ENCODE data around the gene PRMT6. TPM values are rescaled to one million over a fixed set of nuclear protein-coding genes. Genes with fewer than 3 reads are reported as not detected.

PRMT6 gene
- total RNA-seq, 1 donor from 2014 or later, result 20.4 TPM

GRCh38 chr1:107100331-107100984 lies 44.0 kb downstream of the PRMT6 start:
- H3K4me3 Mint-ChIP-seq (ENCODE audit: low read depth), result no peak overlapping the region
- no peaks in the 10 kb centered on the region for H3K4me1 Mint-ChIP-seq (ENCODE audit: low read depth)
- intact Hi-C loops (cut with micrococcal nuclease), result no loop called here
- DNase-seq (ENCODE audit: low spot score), result no peak
- no peak overlapping the region for H3K27ac Mint-ChIP-seq
- no peaks in the 10 kb centered on the region for H3K27me3 Mint-ChIP-seq (ENCODE audit: low read depth)
- no peaks in the 10 kb centered on the region for H3K36me3 Mint-ChIP-seq (ENCODE audit: low read depth)
- no peaks in the 10 kb centered on the region for H3K9me3 Mint-ChIP-seq

GRCh38 chr1:107105914-107106313 lies 49.4 kb downstream of the PRMT6 start:
- Mint-ChIP-seq H3K4me3 (ENCODE audit: low read depth) (no peak overlapping the region), H3K36me3 (ENCODE audit: low read depth) (no peaks in the 10 kb centered on the region), H3K9me3 (no peaks in the 10 kb centered on the region), H3K4me1 (ENCODE audit: low read depth) (no peaks in the 10 kb centered on the region), H3K27ac (no peak overlapping the region), H3K27me3 (ENCODE audit: low read depth) (no peaks in the 10 kb centered on the region)
- no peak for DNase-seq (ENCODE audit: low spot score)
- intact Hi-C loops (cut with micrococcal nuclease), result no loop called here

Other genes starting within 250 kb of the PRMT6 start
- gene NTNG1, start 84.4 kb downstream of the PRMT6 start, total RNA-seq, result not detected in 2 replicates

Measured in activated T-helper 2 cell treated with anti-CD3 and anti-CD28 coated beads, Interferon-gamma antibody, Interleukin-2, Interleukin-4, amounts not matched to agents 10 μg/mL and 5 μg/mL and 100 μg/mL, durations not matched to agents 14 hours and 24 hours and 36 hours (primary cell).